Mammary epithelial cell (primary cell): ENCODE data around the gene TSPAN17.

ENCODE experiments used
- EZH2 ChIP-seq: IDR thresholded peaks from 2 replicates; pipeline ENCODE4 v1.6.1; 2012; ENCODE audit warnings: low read length, inconsistent platforms, borderline replicate concordance
- TF ChIP-seq, protein P1 (sequence below), 2 donors: IDR thresholded peaks in 1 of 2; conservative IDR thresholded peaks in 1 of 2; 2 replicates each; pipeline ENCODE4 v1.5.1; 2011 to 2012; ENCODE audit warnings: inconsistent platforms in 2 of 2, low read length in 2 of 2, mild to moderate bottlenecking in 2 of 2, control low read depth in 1 of 2, low read depth in 1 of 2; ENCODE audit not compliant: insufficient read depth in 1 of 2; ENCODE audit errors: extremely low read depth in 1 of 2

GRCh38 chr5:176658817-176659511, 11.7 kb downstream of the TSPAN17 start:
- TF ChIP-seq, protein P1, sequence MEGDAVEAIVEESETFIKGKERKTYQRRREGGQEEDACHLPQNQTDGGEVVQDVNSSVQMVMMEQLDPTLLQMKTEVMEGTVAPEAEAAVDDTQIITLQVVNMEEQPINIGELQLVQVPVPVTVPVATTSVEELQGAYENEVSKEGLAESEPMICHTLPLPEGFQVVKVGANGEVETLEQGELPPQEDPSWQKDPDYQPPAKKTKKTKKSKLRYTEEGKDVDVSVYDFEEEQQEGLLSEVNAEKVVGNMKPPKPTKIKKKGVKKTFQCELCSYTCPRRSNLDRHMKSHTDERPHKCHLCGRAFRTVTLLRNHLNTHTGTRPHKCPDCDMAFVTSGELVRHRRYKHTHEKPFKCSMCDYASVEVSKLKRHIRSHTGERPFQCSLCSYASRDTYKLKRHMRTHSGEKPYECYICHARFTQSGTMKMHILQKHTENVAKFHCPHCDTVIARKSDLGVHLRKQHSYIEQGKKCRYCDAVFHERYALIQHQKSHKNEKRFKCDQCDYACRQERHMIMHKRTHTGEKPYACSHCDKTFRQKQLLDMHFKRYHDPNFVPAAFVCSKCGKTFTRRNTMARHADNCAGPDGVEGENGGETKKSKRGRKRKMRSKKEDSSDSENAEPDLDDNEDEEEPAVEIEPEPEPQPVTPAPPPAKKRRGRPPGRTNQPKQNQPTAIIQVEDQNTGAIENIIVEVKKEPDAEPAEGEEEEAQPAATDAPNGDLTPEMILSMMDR (conservative IDR thresholded peaks at IDR 0.05 in 1 of 2, IDR thresholded peaks at IDR 0.05 in 1 of 2; ENCODE audit: extremely low read depth in 1 of 2, insufficient read depth in 1 of 2, low read depth in 1 of 2, low read length in 2 of 2): no peak
- TF ChIP-seq EZH2: no peak
